Measurements from ENCODE around the gene UPF1.
A peak's percentile ranks its signal among the peaks of the same experiment; 100 is the strongest.

The UPF1 gene

GRCh38 chr19:18857223-18857622, 25.5 kb downstream of the UPF1 start:
- no peak for DNase-seq (ENCODE audit: low read depth in 3 of 3)

- DNase-seq (ENCODE audit: low read depth in 3 of 3) = no peak
Observed at GRCh38 chr19:18858906-18859646, 27.3 kb downstream of the UPF1 start.

DNA sequence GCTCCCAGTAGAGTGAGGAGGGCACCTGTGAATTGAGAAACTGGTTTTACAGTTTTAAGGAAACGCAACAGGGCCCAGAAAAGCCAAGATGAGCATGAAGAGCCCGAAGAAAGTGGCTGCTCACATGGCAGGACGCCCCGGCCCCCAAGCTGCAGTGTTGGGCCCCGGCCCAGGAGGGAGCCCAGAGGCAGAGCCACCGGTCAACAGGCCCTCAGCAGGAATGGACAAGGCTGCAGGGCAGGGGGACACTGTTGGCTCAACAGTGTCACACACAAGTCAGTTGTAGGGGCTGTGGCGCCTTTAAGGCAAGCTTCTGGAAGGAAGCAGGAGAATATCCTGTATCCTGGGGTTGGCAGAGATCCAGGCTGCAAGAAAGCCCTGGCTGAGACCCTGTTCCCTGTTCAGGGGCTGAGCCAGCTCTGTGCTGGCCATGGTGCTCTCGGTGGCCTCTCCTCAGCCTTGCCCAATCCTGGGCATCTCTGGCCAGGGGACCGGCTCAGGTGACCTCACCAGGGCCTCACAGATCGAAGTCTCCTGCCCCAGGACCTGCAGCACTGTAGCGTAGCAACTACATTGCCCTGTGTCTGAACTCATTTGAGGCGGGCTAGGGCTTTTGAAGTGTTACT, 28.0 kb downstream of the UPF1 start:
- no peak for DNase-seq (ENCODE audit: low read depth in 3 of 3)

DNA sequence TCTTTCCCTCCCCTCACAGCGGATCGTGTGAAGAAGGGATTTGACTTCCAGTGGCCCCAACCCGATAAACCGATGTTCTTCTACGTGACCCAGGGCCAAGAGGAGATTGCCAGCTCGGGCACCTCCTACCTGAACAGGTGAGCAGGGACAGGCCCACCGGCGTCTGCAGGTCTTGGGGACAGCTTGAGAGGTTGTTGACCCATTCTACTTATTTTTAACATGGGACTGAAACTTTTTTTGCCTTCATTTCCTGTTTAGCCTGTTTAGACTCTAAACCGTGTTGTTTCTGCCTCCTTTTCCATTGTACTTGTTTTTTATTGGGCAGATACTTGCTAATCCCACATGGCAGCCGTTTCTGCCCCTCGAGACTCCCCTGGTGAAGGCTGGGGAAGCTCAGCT, 28.5 kb downstream of the UPF1 start:
- no peak for DNase-seq (ENCODE audit: low read depth in 3 of 3)

DNA sequence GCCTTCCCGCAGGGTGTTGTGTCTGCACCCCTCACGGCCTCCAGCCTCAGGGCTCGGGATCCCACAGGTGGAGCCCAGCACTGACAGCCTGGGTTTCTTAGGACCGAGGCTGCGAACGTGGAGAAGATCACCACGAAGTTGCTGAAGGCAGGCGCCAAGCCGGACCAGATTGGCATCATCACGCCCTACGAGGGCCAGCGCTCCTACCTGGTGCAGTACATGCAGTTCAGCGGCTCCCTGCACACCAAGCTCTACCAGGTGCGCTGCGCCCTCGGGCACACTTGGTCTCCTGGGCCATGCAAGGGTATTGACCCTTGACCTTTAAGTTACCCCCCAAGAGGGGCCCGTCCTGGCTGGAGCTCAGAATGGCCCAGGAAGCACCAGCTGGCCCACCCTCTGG, 29.0 kb downstream of the UPF1 start:
- no peak for DNase-seq (ENCODE audit: low read depth in 3 of 3)

DNA sequence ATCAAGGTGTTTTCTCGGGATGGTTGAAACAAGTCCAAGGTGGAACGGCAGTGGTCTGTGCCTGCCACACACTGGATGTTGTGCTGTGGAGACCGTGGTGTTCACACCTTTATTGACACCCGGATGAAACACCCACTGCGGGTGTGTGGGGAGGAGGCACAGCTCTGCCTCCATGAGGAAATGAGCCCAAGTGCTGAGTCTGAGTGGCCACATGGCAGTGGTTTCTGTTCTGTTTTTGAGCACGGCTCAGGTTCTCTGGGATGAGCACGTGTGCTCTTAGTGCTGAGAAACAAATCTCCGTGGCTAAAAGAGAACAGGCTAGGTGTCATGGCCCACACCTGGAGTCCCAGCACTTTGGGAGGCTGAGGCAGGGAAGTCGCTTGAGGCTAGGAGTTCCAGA, 29.5 kb downstream of the UPF1 start:
- no peak for DNase-seq (ENCODE audit: low read depth in 3 of 3)

DNA sequence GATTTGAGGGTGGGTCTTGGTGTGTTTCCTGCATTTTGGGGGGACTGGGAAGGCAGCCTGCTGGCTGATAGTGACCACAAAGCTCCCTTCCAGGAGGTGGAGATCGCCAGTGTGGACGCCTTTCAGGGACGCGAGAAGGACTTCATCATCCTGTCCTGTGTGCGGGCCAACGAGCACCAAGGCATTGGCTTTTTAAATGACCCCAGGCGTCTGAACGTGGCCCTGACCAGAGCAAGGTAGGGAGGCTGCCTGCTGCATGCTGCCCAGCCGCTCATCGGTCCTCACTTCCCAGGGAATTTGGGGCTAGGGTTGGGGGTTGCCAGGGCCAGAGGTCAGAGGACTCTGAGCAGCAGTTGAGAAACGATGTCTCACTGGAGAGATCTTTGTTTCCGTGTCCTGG, 30.2 kb downstream of the UPF1 start:
- DNase-seq (ENCODE audit: low read depth in 3 of 3) = no peak

GRCh38 chr19:18862976-18863842, 31.4 kb downstream of the UPF1 start:
- DNase-seq (ENCODE audit: low read depth in 3 of 3) = no peak

- DNase-seq (ENCODE audit: low read depth in 3 of 3) = no peak
Observed at GRCh38 chr19:18863843-18864362, 32.1 kb downstream of the UPF1 start.

DNA sequence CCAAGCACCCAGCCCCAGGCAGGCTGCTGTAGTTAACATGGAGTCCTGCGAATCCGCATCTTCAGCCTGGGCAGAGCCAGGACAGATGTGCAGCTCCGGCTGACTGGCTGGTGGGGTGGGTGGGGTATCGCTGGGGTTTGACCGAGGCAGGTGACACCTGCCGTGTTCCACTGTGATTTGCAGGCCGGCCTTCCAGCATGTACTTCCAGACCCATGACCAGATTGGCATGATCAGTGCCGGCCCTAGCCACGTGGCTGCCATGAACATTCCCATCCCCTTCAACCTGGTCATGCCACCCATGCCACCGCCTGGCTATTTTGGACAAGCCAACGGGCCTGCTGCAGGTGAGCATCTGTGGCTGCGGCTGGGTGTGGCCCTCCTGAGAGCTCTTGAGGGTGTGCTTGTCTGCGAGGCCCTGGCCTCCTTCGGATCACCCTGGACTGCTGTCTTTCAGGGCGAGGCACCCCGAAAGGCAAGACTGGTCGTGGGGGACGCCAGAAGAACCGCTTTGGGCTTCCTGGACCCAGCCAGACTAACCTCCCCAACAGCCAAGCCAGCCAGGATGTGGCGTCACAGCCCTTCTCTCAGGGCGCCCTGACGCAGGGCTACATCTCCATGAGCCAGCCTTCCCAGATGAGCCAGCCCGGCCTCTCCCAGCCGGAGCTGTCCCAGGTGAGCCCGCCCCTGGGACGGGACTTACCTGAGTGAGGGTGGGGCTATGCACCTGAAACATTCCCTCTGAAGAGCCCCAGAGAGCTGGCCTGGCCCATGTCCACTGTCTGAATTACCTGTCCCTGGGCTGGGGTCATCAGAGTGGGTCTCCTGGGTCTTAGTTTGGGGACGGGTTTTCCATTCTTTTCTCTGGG, 33.6 kb downstream of the UPF1 start:
- no peak for DNase-seq (ENCODE audit: low read depth in 3 of 3)

DNA sequence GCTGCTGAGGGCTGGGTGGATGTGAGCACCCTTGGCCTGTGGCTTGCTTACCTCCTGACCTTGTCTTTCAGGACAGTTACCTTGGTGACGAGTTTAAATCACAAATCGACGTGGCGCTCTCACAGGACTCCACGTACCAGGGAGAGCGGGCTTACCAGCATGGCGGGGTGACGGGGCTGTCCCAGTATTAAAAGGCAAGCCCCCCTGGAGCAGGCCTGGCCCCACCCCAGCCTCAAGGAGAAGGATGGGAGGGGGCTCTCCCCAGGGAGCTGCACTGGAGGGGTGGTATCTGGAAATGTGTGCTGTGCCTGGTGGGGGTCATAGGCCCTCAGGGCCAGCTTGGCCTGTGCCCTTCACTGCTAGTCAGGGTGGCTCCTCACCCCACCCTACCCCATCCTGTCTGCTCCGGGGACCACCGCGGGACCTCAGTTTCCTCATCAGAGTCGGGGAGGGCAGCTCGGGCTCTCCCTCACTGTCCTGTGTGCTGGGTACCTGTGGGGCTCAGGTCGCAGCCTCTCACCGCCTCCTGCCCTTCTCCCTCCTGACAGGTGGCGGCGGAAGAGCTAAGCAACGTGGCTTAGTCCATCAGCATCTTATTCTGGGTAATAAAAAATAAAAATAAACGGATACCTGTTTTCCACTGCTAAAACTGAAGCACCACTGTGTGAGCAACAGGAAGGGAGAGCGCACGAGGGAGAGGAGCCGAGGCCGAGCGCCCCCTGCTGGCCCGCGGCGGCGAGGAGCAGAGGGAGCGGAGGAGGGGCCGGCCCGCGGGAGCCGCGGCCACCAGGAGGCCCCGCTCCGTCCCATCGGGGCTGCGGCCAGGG, 34.4 kb downstream of the UPF1 start:
- peak; percentile 23 to 45 (median 29) for DNase-seq (ENCODE audit: low read depth in 3 of 3)

GRCh38 chr19:18866800-18867123, 35.0 kb downstream of the UPF1 start:
- no peak for DNase-seq (ENCODE audit: low read depth in 3 of 3)

DNA sequence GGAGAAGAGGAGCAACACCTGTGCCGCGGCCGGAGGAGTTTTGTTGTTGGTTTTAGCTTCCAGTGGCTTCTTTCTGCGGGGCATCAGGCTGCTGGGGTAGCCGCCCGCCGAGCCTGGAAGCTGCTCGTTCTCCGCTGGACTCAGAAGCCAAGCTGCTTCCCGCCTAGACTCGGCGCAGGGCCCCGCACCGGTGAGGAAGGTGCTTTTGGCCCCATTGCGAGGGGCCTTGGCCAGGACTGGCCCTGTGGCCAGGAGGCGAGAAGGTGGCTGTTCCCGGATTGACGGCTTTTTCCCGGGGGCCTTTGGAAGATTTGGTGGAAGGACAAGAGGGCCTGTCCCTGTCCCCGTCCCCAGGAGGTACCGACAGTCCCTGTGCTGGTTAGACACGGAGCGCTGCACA, 35.4 kb downstream of the UPF1 start:
- DNase-seq (ENCODE audit: low read depth in 3 of 3) = no peak

GRCh38 chr19:18867751-18868150, 36.0 kb downstream of the UPF1 start:
- no peak for DNase-seq (ENCODE audit: low read depth in 3 of 3)

DNA sequence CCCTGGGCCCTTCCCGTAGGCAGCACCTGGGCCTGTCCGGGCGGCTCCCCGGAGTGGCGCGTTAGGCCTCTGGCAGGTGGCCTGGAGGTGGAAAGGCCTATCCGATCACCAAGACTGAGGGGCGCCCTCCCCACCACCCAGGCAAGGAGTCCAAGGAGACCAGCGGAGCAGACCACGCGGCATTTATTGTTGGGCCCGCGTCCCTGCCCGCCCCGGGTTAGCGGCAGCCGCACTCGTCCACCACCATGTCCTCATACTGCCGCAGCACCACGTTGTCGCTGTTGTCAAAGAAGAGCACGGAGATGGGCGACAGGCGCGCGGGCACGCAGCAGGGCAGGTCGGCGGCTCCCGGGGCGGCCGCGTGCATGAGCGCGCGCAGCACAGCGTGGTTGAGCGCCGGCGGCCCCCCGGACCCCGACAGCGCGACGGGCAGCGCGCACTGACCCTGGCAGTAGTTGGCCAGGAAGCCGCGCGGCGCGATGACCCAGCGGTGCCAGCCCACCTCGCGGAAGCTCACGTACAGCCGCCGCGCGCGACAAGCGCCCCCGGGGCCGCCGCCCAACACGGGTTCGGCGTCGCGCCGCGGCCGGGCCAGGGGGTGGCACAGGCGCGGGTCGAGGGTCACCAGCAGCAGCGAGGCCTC, 36.7 kb downstream of the UPF1 start:
- DNase-seq (ENCODE audit: low read depth in 3 of 3) = no peak

- no peak for DNase-seq (ENCODE audit: low read depth in 3 of 3)
Observed at GRCh38 chr19:18869023-18869618, 37.4 kb downstream of the UPF1 start.

DNA sequence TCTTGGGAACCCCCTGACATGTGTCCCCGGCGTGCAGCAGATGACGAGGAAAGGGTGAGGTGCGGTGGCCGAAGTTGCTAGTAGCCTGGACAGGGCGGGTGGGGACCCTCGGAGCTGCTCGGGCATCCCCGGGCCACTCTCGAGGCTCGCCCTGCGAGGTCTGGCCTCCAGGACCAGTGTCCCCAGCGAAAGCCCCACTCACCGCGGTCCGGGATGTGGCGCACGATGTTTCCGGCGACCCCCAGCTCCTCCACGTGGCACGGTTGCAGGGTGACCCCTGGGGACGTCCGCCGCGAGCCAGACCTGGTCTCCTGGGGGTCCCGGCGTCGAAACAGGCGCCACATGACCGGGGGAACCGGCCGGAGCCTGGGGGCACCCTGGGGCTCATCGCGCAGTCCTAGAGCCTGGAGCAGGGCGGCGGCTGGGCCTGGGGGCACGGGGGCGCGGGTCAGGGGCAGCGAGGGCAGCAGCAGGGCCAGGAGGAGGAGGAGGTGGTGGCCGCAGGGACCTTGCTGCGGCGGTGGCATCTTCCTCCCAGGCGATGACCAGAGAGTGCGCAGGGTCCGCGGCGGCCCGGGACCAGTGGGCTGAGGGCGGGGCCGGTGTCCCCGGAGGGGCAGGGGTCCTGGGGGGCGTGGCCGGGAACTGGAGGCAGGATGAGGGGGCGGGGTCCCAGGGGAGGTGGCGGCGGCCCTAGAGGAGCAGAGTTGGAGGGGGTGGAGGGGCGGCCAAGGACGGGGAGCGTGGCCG, 38.2 kb downstream of the UPF1 start:
- no peak for DNase-seq (ENCODE audit: low read depth in 3 of 3)

- DNase-seq (ENCODE audit: low read depth in 3 of 3) = no peak
Observed at GRCh38 chr19:18870531-18871172, 38.9 kb downstream of the UPF1 start.

DNA sequence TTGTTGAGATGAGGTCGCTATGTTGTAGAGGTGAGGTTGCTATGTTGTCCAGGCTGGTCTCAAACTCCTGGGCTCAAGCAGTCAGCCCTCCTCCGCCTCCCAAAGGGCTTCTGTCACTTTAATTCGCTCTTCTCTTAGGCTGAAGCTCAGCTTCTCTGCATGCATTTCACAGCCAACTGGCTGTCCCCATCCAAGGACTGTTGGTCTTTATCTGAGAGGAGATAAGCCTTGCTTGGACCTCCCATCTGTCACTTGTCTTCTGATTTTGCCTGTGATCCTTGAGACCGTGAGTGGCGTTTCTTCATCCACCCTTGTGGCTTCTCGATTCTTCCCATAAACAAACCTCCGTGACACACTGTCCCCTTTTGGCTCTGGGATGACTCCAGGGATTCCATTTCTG, 39.8 kb downstream of the UPF1 start:
- DNase-seq (ENCODE audit: low read depth in 3 of 3) = no peak

Data from stimulated activated CD4-positive, alpha-beta T cell treated with anti-CD3 and anti-CD28 coated beads, TNF-alpha, amount 100 ng/mL, for 4 hours (primary cell).